Liver (tissue), 3 donors: ENCODE data around the gene SCG3.

Experiments used
- CTCF ChIP-seq: fragments of 150-350 bp; IDR thresholded peaks from 2 replicates; pipeline ENCODE4 v1.5.1; 2017; ENCODE audit warnings: improper control_type of control experiment, low read depth, low read length; ENCODE audit not compliant: missing input control
- EGR1 ChIP-seq, 2 donors: IDR thresholded peaks; 2 replicates each; pipeline ENCODE4 v1.6.1; 2016 to 2018; ENCODE audit warnings: antibody characterized with exemption in 2 of 2, low read depth in 2 of 2
- FOXA2 ChIP-seq: IDR thresholded peaks from 2 replicates; pipeline ENCODE4 v1.6.1; 2016; ENCODE audit warnings: antibody characterized with exemption
- JUND ChIP-seq, 2 donors: IDR thresholded peaks; 2 replicates each; pipeline ENCODE4 v1.6.1; 2016; ENCODE audit warnings: antibody characterized with exemption in 2 of 2
- REST ChIP-seq: IDR thresholded peaks from 2 replicates; pipeline ENCODE4 v1.6.1; 2016; ENCODE audit warnings: antibody characterized with exemption, mild to moderate bottlenecking
- RXRA ChIP-seq, 2 donors: IDR thresholded peaks; 2 replicates each; pipeline ENCODE4 v1.6.1; 2017 to 2018; ENCODE audit warnings: antibody characterized with exemption in 2 of 2, mild to moderate bottlenecking in 1 of 2
- SP1 ChIP-seq: IDR thresholded peaks from 2 replicates; pipeline ENCODE4 v1.6.1; 2018; ENCODE audit warnings: antibody characterized with exemption, mild to moderate bottlenecking
- TAF1 ChIP-seq: conservative IDR thresholded peaks from 2 replicates; pipeline ENCODE4 v1.6.1; 2016; ENCODE audit warnings: antibody characterized with exemption, mild to moderate bottlenecking
- donor health status: healthy.
- donor health status: healthy.

GRCh38 chr15:51672913-51673857 is 8.1 kb upstream of the SCG3 start:
- no peak for TF ChIP-seq CTCF
- TF ChIP-seq JUND (IDR thresholded peaks at IDR 0.05) = no peak
- no peak for TF ChIP-seq EGR1 (IDR thresholded peaks at IDR 0.05; ENCODE audit: low read depth in 2 of 2)
- no peak for TF ChIP-seq REST
- no peak for TF ChIP-seq RXRA (IDR thresholded peaks at IDR 0.05)
- no peak for TF ChIP-seq TAF1
- no peak for TF ChIP-seq FOXA2
- TF ChIP-seq SP1 = no peak
